Psoas muscle (tissue), 8 donors: ENCODE results near the gene OTX1. TPM values are rescaled to one million over a fixed set of nuclear protein-coding genes. Genes with fewer than 3 reads are reported as not detected.

ENCODE experiments used
- ATAC-seq, 4 donors: fragments of 200-7000 bp; cut with Tn5 transposase; one replicate each; pipeline ENCODE4 v1.9.1; 2020; ENCODE audit warnings: moderate library complexity in 3 of 4, mild to moderate bottlenecking in 2 of 4
- DNase-seq, 2 donors: peaks; one replicate each; pipeline ENCODE4 v3.0.0-alpha.2; 2020
- H3K27ac ChIP-seq: fragments of 200-600 bp; one replicate; pipeline ENCODE4 v1.8.0; 2022
- H3K27me3 ChIP-seq, 3 donors: fragments of 200-600 bp in 1 of 3; one replicate each; pipeline versions ENCODE4 v1.6.1 to v1.8.0; 2013 to 2022; ENCODE audit warnings: low read length in 2 of 3, mild to moderate bottlenecking in 2 of 3, moderate library complexity in 1 of 3; ENCODE audit not compliant: insufficient read depth in 3 of 3
- H3K36me3 ChIP-seq, 2 donors: fragments of 200-600 bp in 1 of 2; one replicate each; pipeline versions ENCODE4 v1.6.1 to v1.8.0; 2013 to 2022; ENCODE audit warnings: low read depth in 1 of 2, mild to moderate bottlenecking in 1 of 2, moderate library complexity in 1 of 2; ENCODE audit not compliant: insufficient read depth in 1 of 2
- H3K4me1 ChIP-seq: fragments of 200-600 bp; one replicate; pipeline ENCODE4 v1.8.0; 2022
- H3K4me3 ChIP-seq: fragments of 200-600 bp; one replicate; pipeline ENCODE4 v1.8.0; 2022; ENCODE audit warnings: mild to moderate bottlenecking
- H3K9me3 ChIP-seq: fragments of 200-600 bp; one replicate; pipeline ENCODE4 v1.8.0; 2022
- WGBS, 3 donors: extraction: QIAGEN DNeasy Blood & Tissue Kit; methylation state at CpG; one replicate each; pipeline versions ENCODE4 v1.1.6 to v1.1.7; 2013; 5-methylcytosine and 5-hydroxymethylcytosine counted together
- intact Hi-C, 2 donors: fragments of 100-400 bp; cut with DNase I; formaldehyde crosslinking; loops; one replicate each; pipeline versions ENCODE4 v1.11.0 to v1.14.2; 2022
- polyA plus RNA-seq, 3 donors: library from polyadenylated mRNA; stranded (reverse); fragments of 200-250 nt; gene quantifications; one replicate each; pipeline ENCODE4 v1.2.3, GENCODE V29; 2013
- total RNA-seq, 4 donors: library from RNA; stranded (reverse); fragmentation: NEBNext Ultra II Directional in 2 of 4; extraction: Animal tissue kit (Norgen Biotek cat#: 25700) in 2 of 4; gene quantifications; one replicate each; pipeline versions ENCODE4 v1.2.1 to v1.2.4, GENCODE V29; 2021 to 2023
- TF ChIP-seq, protein P1 (sequence below): fragments of 200-600 bp; IDR thresholded peaks from one replicate; pipeline ENCODE4 v1.8.0; 2022; ENCODE audit warnings: antibody characterized with exemption
- donor health status: healthy with polysubstance abuse.
- donor health status: DM: no; HTN: no; CAD: no; lungs with moderate emphysema.
- donor health status: Bipolar disorder and iron deficiency.
- donor health status: healthy.
- donor health status: DM: yes; HTN: yes; CAD: no.
- donor health status: DM: no; HTN: no; CAD: no.
- donor health status: DM: no; HTN: no; CAD: no.
- donor health status: DM: yes; HTN: yes; CAD: no.

Gene OTX1
- total and polyA plus RNA-seq, 7 donors = not detected

DNA sequence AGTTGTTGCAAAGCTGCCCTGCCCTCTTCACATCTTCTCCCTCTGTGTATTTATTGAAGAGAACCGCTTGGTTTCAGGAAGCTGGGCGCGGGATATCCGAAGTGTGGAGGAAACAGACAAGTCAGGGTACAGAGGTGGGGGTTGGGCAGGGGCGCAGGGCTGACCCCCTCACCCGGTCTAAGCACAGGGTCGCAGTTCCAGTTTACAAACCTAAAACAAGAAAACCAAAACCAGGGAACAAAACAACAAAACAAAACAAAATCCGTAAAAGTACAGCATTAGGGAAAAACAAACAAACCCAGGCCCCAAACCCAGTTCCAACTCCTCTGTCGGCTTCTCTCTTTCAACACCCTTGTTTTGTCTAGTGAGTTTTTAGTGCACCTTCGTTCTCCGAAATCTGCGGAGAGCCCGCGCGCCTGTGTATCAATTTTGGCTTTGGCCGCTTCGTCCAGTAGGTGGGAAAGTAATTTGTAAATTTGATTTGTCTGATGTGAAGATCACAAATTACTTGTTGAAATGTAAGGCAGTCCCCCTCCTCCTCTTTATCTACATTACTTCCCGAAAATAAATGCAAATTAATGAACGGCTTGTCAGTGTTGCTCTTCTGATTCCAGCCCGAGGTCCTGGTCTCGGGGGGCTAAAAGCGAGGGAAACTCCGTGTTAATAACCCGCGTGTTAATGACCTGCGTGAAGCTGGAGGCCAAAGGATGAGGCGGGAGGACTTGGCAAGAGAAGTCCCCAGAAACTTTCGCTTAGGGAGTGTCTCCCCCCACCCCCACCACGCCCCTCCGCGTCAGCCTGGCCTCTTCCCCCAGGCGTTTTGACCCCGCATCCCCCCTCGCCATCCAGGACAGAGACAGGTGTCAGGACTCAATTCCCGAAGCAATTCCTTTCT lies 6.9 kb downstream of the OTX1 start:
- Histone ChIP-seq H3K27ac (no peak overlapping the region), H3K36me3 (no peaks in the 10 kb centered on the region), H3K4me3 (peak overlapping the region; percentile 54), H3K9me3 (no peaks in the 10 kb centered on the region), H3K27me3 (peaks cover 2 to 99% (median 67%) of the 10 kb centered on the region in 3 donors), H3K4me1 (peaks cover 26% of the 10 kb centered on the region)
- TF ChIP-seq, protein P1, sequence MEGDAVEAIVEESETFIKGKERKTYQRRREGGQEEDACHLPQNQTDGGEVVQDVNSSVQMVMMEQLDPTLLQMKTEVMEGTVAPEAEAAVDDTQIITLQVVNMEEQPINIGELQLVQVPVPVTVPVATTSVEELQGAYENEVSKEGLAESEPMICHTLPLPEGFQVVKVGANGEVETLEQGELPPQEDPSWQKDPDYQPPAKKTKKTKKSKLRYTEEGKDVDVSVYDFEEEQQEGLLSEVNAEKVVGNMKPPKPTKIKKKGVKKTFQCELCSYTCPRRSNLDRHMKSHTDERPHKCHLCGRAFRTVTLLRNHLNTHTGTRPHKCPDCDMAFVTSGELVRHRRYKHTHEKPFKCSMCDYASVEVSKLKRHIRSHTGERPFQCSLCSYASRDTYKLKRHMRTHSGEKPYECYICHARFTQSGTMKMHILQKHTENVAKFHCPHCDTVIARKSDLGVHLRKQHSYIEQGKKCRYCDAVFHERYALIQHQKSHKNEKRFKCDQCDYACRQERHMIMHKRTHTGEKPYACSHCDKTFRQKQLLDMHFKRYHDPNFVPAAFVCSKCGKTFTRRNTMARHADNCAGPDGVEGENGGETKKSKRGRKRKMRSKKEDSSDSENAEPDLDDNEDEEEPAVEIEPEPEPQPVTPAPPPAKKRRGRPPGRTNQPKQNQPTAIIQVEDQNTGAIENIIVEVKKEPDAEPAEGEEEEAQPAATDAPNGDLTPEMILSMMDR = no peak
- intact Hi-C loops = no loop called here
- ATAC-seq = no peak
- DNase-seq = no peak
- WGBS, 3 donors = 21 to 25% (median 21%) methylated on average over 35 of the region's 35 CpGs

DNA sequence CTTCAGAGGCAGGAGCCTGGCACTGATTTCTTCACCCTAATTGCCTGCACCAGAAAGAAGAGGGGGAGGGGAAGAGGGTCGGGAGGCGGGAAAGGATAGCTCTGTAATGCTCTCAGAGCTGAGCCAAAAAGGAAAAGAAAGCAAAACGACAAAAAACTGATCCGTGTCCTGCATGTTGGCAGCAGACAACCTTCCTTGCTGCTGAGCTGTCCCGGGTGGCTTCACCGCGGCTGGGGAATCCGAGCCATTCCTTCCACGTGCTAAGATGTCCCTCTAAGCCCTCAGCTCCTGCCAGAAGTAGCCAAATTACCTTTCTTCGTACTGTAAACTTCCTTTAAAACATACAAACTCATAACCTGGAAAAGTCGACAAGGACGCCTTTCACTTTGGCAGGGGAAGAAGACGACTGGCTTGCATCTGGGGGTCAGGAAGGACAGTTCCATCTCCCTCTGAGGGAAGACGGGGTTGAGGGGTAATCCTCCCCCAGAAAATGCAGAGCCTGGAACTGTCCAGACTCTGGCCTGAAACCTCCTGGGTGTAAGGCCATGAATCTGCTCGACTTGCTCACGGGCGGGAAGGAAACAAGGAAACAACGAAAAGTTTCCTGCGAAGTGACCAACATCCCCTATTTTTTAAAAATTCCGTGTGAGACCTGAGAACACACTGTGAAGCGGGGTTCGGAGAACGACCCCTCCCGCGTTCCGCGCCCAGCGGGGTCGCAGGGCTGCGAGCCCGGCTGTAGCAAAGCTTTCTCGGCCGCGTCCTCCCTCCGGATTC lies 7.7 kb downstream of the OTX1 start:
- H3K27me3 ChIP-seq = peaks cover 2 to 99% (median 60%) of the 10 kb centered on the region in 3 donors
- ATAC-seq = peak in 1 of 4 donors; percentile 18

DNA sequence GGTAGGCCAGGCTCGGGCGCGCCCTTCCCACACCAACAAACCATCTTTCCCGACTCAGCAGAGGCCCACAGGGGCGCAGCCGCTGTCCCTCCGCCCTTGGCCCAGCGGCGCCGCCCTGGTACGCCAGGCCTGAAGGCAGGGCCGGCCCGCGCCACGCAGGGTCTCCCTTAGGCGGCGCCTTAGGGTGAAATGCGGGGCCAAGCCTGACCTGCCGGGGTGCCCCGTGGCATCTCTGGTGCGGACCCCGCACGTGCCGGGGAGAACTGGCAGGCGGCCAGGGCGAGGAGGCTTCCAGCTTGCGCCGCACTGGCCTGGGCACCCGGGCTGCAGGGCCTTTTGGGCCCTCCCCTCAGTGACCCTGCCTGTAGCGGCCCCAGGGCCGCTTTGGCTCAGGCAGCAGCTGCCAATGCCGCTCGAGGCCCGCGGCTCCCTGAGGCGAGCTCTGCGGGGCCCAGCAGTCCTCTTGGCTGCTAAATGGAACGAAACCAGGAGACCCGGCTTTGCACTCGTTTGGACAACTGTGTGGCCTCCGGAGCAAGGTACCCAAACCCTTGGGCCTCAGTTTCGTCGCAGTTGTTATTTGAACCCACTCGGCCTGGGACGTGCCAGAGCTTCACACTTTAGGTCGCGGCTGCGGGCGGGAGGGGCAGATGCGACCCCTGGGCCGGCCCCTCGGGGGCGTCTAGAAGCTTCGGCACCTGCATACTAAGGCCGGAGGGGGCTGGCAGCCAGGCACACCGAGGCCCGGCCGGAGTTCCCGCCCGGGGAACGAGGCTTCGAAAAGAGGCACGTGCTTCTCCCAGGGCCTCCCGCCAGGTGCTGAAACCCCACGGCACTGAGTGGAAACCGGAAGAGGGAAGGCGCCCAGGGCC lies 8.5 kb downstream of the OTX1 start:
- Histone ChIP-seq H3K27me3 (peaks cover 2 to 99% (median 54%) of the 10 kb centered on the region in 3 donors), H3K4me3 (peak overlapping the region; percentile 54), H3K36me3 (no peaks in the 10 kb centered on the region), H3K9me3 (no peaks in the 10 kb centered on the region), H3K4me1 (peaks cover 26% of the 10 kb centered on the region), H3K27ac (no peak overlapping the region)
- TF ChIP-seq, protein P1 = no peak
- peak in 3 of 4 donors; percentile 23 to 50 (median 45) for ATAC-seq
- WGBS, 3 donors = 2 to 4% (median 4%) methylated on average over 61 to 67 of the region's 67 CpGs
- peak; percentile 15 to 55 for DNase-seq
- intact Hi-C loops = no loop called here

More for the DNA sequence above, 7.7 kb downstream of the OTX1 start:
- intact Hi-C loops = no loop called here
- H3K27ac ChIP-seq = no peak overlapping the region
- H3K9me3 ChIP-seq = no peaks in the 10 kb centered on the region
- TF ChIP-seq, protein P1 = no peak
- WGBS, 3 donors = 4 to 7% (median 6%) methylated on average over 35 of the region's 35 CpGs
- peak overlapping the region; percentile 54 for H3K4me3 ChIP-seq
- H3K4me1 ChIP-seq = peaks cover 26% of the 10 kb centered on the region
- H3K36me3 ChIP-seq = no peaks in the 10 kb centered on the region
- DNase-seq = peak in 1 of 2 donors; percentile 16

DNA sequence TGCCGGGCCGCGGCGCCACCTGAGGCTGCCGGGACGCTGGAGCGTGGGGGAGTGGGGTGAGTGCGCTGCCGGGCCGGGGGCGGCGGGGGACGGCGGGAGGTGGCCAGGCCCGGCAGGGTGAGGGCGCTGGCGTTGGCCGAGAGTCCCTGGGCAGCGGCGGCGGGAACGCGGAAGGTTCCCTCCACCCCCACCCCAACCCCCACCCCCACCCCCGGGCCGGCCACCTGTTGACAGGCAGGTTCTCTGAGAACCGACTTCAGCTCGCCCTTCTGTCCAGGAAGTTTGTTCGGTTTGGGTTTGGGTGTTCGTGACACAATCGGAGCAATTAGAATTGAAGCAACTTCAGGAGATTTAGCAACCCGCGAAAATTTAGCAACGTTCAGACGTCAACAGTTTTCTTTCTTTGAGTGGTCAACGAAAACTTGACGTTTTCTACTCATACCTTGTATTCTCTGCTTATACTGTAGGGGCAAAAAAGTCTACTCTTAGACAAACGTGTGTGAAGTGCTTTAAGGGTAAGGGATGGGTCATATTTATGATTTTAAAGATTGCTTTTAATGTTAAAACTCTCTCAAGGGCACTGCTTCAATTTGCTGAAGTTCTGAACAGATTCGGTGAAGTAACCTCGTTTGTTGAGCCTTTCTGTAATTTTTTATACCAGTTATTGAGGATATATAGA lies 9.3 kb downstream of the OTX1 start:
- 7% methylated on average over 25 to 39 of the region's 39 CpGs for WGBS, 3 donors
- peak overlapping the region; percentile 54 for H3K4me3 ChIP-seq
- peaks cover 26% of the 10 kb centered on the region for H3K4me1 ChIP-seq

More for the DNA sequence above, 9.3 kb downstream of the OTX1 start:
- H3K27ac ChIP-seq = no peak overlapping the region
- intact Hi-C loops = no loop called here
- DNase-seq = no peak
- H3K36me3 ChIP-seq = no peaks in the 10 kb centered on the region
- peaks cover 2 to 99% (median 47%) of the 10 kb centered on the region in 3 donors for H3K27me3 ChIP-seq
- no peaks in the 10 kb centered on the region for H3K9me3 ChIP-seq
- TF ChIP-seq, protein P1 = no peak
- no peak for ATAC-seq
